OCI-LY7 (cell line): ENCODE results near the gene NIPBL. TPM values are rescaled to one million over a fixed set of nuclear protein-coding genes. Genes with fewer than 3 reads are reported as not detected.
A peak's percentile ranks its signal among the peaks of the same experiment; 100 is the strongest.

Source experiments
- BruUV-seq: library from RNA; stranded (reverse); fragments of 400-500 nt; replicated peaks from 2 replicates; lab custom pipeline; 2021; lab: Mats Ljungman, UMichigan
- CTCF ChIA-PET: fragments of 300-600 bp; sonication (Branson Sonifier 250); formaldehyde crosslinking; loops from one replicate; lab custom pipeline; 2022; ENCODE audit warnings: antibody characterized with exemption; ENCODE audit not compliant: unreplicated experiment; lab: Charles Lee
- POLR2A ChIA-PET: fragments of 300-600 bp; sonication (Branson Sonifier 250); formaldehyde crosslinking; loops from one replicate; lab custom pipeline; 2022; ENCODE audit warnings: antibody characterized with exemption; lab: Charles Lee
- DNase-seq: peaks from one replicate; pipeline ENCODE4 v3.0.0-alpha.2; 2015; ENCODE audit warnings: low spot score
- H2AFZ ChIP-seq: fragments of 200-600 bp; sonication (generic), shearing (Covaris generic); 2 replicates; pipeline ENCODE4 v1.6.1; 2014; ENCODE audit warnings: mild to moderate bottlenecking, antibody characterized with exemption, low read length, moderate library complexity
- H3K27ac ChIP-seq: fragments of 200-600 bp; sonication (generic); 2 replicates; pipeline ENCODE4 v1.5.1; 2014; ENCODE audit warnings: mixed run types, low read depth, mild to moderate bottlenecking, moderate library complexity, low read length, inconsistent platforms; ENCODE audit not compliant: poor library complexity, severe bottlenecking
- H3K36me3 ChIP-seq: fragments of 200-600 bp; sonication (generic); 2 replicates; pipeline ENCODE4 v1.6.1; 2014; ENCODE audit warnings: mild to moderate bottlenecking, antibody characterized with exemption, low read length, moderate library complexity, mixed read lengths; ENCODE audit not compliant: insufficient read depth
- H3K4me1 ChIP-seq: fragments of 200-600 bp; sonication (generic); 2 replicates; pipeline ENCODE4 v1.5.1; 2014; ENCODE audit warnings: mild to moderate bottlenecking, low read length; ENCODE audit not compliant: insufficient read depth, poor library complexity, severe bottlenecking
- H3K4me2 ChIP-seq: fragments of 200-600 bp; sonication (generic); 2 replicates; pipeline ENCODE4 v1.6.1; 2014; ENCODE audit warnings: mild to moderate bottlenecking, low read length
- H3K4me3 ChIP-seq: fragments of 200-600 bp; sonication (generic); 2 replicates; pipeline ENCODE4 v1.5.1; 2014; ENCODE audit warnings: mild to moderate bottlenecking, low read depth, low read length; ENCODE audit not compliant: poor library complexity, severe bottlenecking
- H3K79me2 ChIP-seq: fragments of 200-600 bp; sonication (generic); 2 replicates; pipeline ENCODE4 v1.6.1; 2016; ENCODE audit warnings: low read depth, mild to moderate bottlenecking, low read length, moderate library complexity, mixed read lengths; ENCODE audit not compliant: insufficient read depth
- H3K9me2 ChIP-seq: fragments of 200-600 bp; sonication (generic); 2 replicates; pipeline ENCODE4 v1.6.1; 2016; ENCODE audit warnings: mild to moderate bottlenecking, low read length, mixed read lengths; ENCODE audit not compliant: insufficient read depth
- H3K9me3 ChIP-seq: fragments of 200-600 bp; sonication (generic); 2 replicates; pipeline ENCODE4 v1.6.1; 2014; ENCODE audit warnings: mild to moderate bottlenecking, mixed run types, low read length, mixed read lengths
- H4K20me1 ChIP-seq: fragments of 200-600 bp; sonication (generic); 2 replicates; pipeline ENCODE4 v1.6.1; 2014; ENCODE audit warnings: mild to moderate bottlenecking, antibody characterized with exemption, low read length, moderate library complexity, mixed read lengths; ENCODE audit not compliant: insufficient read depth
- EZH2phosphoT487 ChIP-seq: fragments of 200-600 bp; sonication (generic); IDR thresholded peaks from 2 replicates; pipeline ENCODE4 v1.6.1; 2018; ENCODE audit warnings: low read depth, borderline replicate concordance, mild to moderate bottlenecking, mixed run types, antibody characterized with exemption, low read length, moderate library complexity, mixed read lengths
- intact Hi-C: fragments of 100-400 bp; cut with micrococcal nuclease; formaldehyde crosslinking; loops from one replicate; pipeline ENCODE4 v1.10.0; 2022; ENCODE audit not compliant: unreplicated experiment
- total RNA-seq, 2 experiments: library from RNA; depleted of rRNA in 1 of 2; stranded (reverse); fragments of >200 nt in 1 of 2; shearing (Covaris generic) in 1 of 2; gene quantifications; 2 replicates each; pipeline ENCODE4 v1.2.3, GENCODE V29; 2014 to 2022
- TF ChIP-seq, protein P1 (sequence below): fragments of 200-600 bp; sonication (generic); conservative IDR thresholded peaks from 2 replicates; pipeline ENCODE4 v1.5.1; 2014; ENCODE audit warnings: mild to moderate bottlenecking, antibody characterized with exemption, low read length, moderate library complexity, mixed read lengths

The NIPBL gene
- total RNA-seq, 2 experiments from 2014 or later = 24.9 to 56.1 TPM

DNA sequence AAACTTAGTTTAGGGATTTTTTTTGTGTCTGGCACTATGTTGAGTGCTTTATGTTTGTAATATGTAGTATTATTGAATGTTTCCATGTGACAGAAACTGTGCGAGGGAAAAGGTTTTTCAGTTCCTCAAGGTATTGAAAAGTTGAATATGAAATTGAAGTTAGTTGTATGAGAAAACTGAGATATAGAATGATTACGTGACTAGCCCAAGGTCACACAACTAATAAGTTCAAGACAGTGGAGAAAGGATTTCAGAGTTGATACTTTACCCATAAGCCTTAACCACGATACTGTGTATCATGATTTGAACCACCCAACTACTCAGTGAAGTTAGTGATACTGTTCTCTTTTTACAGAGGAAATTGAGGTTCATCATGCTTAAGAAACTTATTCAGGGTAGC lies 5.7 kb downstream of the NIPBL start:
- no peak for DNase-seq

DNA sequence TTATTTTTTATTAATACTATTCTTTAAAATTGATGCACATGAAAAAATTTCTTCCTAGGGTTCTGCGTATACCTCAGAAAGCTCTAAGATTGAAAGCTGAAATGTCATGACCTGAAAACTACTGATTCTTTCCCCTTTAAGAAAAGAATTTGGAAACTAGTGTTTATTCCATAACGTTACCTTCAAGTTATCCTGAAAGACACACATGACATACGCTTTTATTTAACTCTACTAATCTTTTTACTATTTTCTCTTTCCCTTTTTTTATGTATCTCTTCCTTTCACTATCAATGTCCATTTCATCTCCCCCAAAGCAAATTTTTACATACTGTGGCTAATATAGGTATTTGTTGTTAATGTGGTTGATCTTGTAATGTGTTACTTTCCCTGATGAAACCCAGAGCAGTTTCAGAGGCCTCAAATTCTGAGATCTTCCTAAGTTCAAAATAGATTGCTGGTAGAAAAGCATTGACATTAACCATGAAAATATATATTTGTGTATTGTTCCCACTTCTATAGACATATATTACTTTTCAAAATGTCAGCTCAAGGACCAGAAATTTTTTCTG lies 7.4 kb downstream of the NIPBL start:
- TF ChIP-seq, protein P1, sequence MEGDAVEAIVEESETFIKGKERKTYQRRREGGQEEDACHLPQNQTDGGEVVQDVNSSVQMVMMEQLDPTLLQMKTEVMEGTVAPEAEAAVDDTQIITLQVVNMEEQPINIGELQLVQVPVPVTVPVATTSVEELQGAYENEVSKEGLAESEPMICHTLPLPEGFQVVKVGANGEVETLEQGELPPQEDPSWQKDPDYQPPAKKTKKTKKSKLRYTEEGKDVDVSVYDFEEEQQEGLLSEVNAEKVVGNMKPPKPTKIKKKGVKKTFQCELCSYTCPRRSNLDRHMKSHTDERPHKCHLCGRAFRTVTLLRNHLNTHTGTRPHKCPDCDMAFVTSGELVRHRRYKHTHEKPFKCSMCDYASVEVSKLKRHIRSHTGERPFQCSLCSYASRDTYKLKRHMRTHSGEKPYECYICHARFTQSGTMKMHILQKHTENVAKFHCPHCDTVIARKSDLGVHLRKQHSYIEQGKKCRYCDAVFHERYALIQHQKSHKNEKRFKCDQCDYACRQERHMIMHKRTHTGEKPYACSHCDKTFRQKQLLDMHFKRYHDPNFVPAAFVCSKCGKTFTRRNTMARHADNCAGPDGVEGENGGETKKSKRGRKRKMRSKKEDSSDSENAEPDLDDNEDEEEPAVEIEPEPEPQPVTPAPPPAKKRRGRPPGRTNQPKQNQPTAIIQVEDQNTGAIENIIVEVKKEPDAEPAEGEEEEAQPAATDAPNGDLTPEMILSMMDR = no peak
- TF ChIP-seq EZH2phosphoT487 = no peak
- Histone ChIP-seq H2AFZ (no peak overlapping the region), H3K27ac (no peak overlapping the region), H3K36me3 (peaks cover 15% of the 10 kb centered on the region), H3K9me3 (no peaks in the 10 kb centered on the region), H4K20me1 (peaks cover 68% of the 10 kb centered on the region), H3K79me2 (peaks cover 100% of the 10 kb centered on the region), H3K9me2 (no peaks in the 10 kb centered on the region), H3K4me2 (no peak overlapping the region), H3K4me3 (no peak overlapping the region), H3K4me1 (peaks cover 40% of the 10 kb centered on the region)
- DNase-seq = no peak
- intact Hi-C loops = no loop called here
- no TSS peak for BruUV-seq
- CTCF ChIA-PET = no interaction called here
- POLR2A ChIA-PET = no interaction called here

More for the DNA sequence above, 5.7 kb downstream of the NIPBL start:
- ChIA-PET POLR2A (interaction anchor here (0.9 kb wide), 1 partner anchor 8 kb away, joined by 3 read pairs; no protein-coding TSS in a partner anchor), CTCF (no interaction called here)
- intact Hi-C loops = no loop called here
- H2AFZ ChIP-seq = no peak overlapping the region
- no TSS peak for BruUV-seq
- H3K4me1 ChIP-seq = peaks cover 36% of the 10 kb centered on the region
- H3K27ac ChIP-seq = no peak overlapping the region
- H3K79me2 ChIP-seq = peaks cover 100% of the 10 kb centered on the region
- no peak overlapping the region for H3K4me3 ChIP-seq
- H3K9me3 ChIP-seq = no peaks in the 10 kb centered on the region
- H3K9me2 ChIP-seq = no peaks in the 10 kb centered on the region
- H4K20me1 ChIP-seq = peaks cover 68% of the 10 kb centered on the region
- peak overlapping the region; percentile 77 for H3K4me2 ChIP-seq
- TF ChIP-seq, protein P1 = no peak
- no peak for TF ChIP-seq EZH2phosphoT487
- peaks cover 11% of the 10 kb centered on the region for H3K36me3 ChIP-seq

DNA sequence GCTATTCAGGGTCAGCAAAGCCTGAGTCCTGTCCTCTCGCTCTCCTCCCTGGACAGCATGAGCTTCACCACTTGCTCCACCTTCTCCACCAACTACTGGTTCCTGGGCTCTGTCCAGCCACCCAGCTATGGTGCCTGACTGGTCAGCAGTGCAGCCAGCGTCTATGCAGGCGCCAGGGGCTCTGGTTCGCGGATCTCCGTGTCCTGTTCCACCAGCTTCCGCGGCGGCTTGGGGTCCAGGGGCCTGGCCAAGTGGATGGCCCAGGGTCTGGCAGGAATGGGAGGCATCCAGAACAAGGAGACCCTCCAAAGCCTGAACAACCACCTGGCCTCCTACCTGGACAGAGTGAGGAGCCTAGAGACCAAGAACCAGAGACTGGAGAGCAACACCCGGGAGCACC lies 8.6 kb downstream of the NIPBL start:
- no TSS peak for BruUV-seq
- H3K79me2 ChIP-seq = peaks cover 100% of the 10 kb centered on the region
- H3K4me1 ChIP-seq = peaks cover 28% of the 10 kb centered on the region
- H3K9me3 ChIP-seq = no peaks in the 10 kb centered on the region
- no peak overlapping the region for H2AFZ ChIP-seq
- no peak overlapping the region for H3K27ac ChIP-seq
- DNase-seq = no peak
- peaks cover 15% of the 10 kb centered on the region for H3K36me3 ChIP-seq
- H4K20me1 ChIP-seq = peaks cover 59% of the 10 kb centered on the region
- H3K4me3 ChIP-seq = no peak overlapping the region
- H3K4me2 ChIP-seq = no peak overlapping the region
- ChIA-PET POLR2A (interaction anchor here (0.7 to 1.2 kb wide), 2 partner anchors 9 to 146 kb away, joined by 3 read pairs; no protein-coding TSS in a partner anchor), CTCF (no interaction called here)
- TF ChIP-seq EZH2phosphoT487 = no peak
- TF ChIP-seq, protein P1 = no peak
- intact Hi-C loops = no loop called here
- H3K9me2 ChIP-seq = no peaks in the 10 kb centered on the region
